Breast epithelium (tissue), 4 donors: ENCODE data around the gene BNC2. TPM values are rescaled to one million over a fixed set of nuclear protein-coding genes. Genes with fewer than 3 reads are reported as not detected.

Experiments used
- DNase-seq, 2 donors: peaks; one replicate each; pipeline ENCODE4 v3.0.0-alpha.2; 2019; ENCODE audit warnings: low spot score in 2 of 2
- H3K27ac ChIP-seq, 2 donors: fragments of 200-600 bp; sonication (generic) in 1 of 2; one replicate each; pipeline ENCODE4 v1.5.1; 2016 to 2019; ENCODE audit warnings: mild to moderate bottlenecking in 1 of 2
- H3K27me3 ChIP-seq, 2 donors: fragments of 200-600 bp; sonication (generic) in 1 of 2; one replicate each; pipeline versions ENCODE4 v1.5.1 to v1.6.0; 2017 to 2019; ENCODE audit warnings: control low read depth in 1 of 2, mild to moderate bottlenecking in 1 of 2
- H3K36me3 ChIP-seq: fragments of 200-600 bp; one replicate; pipeline ENCODE4 v1.5.1; 2019
- H3K4me1 ChIP-seq, 2 donors: fragments of 200-600 bp; sonication (generic); one replicate each; pipeline ENCODE4 v1.5.1; 2016 to 2019; ENCODE audit warnings: control low read depth in 1 of 2
- H3K4me3 ChIP-seq, 3 donors: fragments of 200-600 bp; sonication (generic); 1 replicate in 2 of 3; 2 replicates in 1 of 3; pipeline ENCODE4 v1.5.1; 2016 to 2019; ENCODE audit warnings: mild to moderate bottlenecking in 3 of 3, moderate library complexity in 2 of 3
- H3K9me3 ChIP-seq, 2 donors: fragments of 200-600 bp; sonication (generic) in 1 of 2; one replicate each; pipeline ENCODE4 v1.5.1; 2016 to 2019; ENCODE audit warnings: control low read depth in 1 of 2
- POLR2A ChIP-seq: fragments of 450-650 bp; IDR thresholded peaks from one replicate; pipeline ENCODE4 v1.6.1; 2016; ENCODE audit warnings: antibody characterized with exemption, mild to moderate bottlenecking, moderate library complexity
- POLR2AphosphoS5 ChIP-seq, 3 donors: sonication (generic); formaldehyde crosslinking; IDR thresholded peaks; one replicate each; pipeline ENCODE4 v1.6.1; 2017; ENCODE audit warnings: antibody characterized with exemption in 3 of 3
- intact Hi-C: fragments of 100-400 bp; cut with DNase I; formaldehyde crosslinking; loops from one replicate; pipeline ENCODE4 v1.15.1; 2023; ENCODE audit warnings: low total_unique reads
- total RNA-seq, 3 donors: library from RNA; depleted of rRNA; stranded (reverse); fragments of >200 nt; gene quantifications; one replicate each; pipeline ENCODE4 v1.1.0, GENCODE V29; 2016
- TF ChIP-seq, protein P1 (sequence below), 3 donors: fragments of 450-650 bp; IDR thresholded peaks; one replicate each; pipeline ENCODE4 v1.5.1; 2016 to 2017; ENCODE audit warnings: antibody characterized with exemption in 3 of 3, mild to moderate bottlenecking in 3 of 3, moderate library complexity in 3 of 3

The BNC2 gene
- total RNA-seq, 3 donors from 2014 or later: 15.8 to 21.1 (median 17.0) TPM

DNA sequence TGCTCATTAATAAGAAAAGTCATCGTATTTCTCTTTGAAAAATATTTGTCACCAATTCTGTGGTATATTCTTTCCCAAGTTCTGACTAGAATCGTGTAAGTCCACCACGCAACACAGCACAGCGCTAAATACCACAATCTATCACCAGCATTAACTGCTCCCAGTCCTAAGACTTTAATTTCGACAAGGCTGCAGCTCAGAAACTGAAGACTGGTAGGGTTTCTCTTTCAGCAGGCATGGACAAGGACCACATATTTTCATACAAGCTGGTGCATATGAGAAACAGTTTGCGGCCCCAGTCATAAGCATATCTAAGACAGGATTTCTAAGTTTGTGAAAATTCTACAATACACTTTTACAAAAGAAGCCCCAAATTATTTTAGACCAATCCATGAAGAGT lies 24.1 kb downstream of the BNC2 start:
- TF ChIP-seq POLR2A: no peak
- TF ChIP-seq POLR2AphosphoS5 (IDR thresholded peaks at IDR 0.05): no peak
- TF ChIP-seq, protein P1, sequence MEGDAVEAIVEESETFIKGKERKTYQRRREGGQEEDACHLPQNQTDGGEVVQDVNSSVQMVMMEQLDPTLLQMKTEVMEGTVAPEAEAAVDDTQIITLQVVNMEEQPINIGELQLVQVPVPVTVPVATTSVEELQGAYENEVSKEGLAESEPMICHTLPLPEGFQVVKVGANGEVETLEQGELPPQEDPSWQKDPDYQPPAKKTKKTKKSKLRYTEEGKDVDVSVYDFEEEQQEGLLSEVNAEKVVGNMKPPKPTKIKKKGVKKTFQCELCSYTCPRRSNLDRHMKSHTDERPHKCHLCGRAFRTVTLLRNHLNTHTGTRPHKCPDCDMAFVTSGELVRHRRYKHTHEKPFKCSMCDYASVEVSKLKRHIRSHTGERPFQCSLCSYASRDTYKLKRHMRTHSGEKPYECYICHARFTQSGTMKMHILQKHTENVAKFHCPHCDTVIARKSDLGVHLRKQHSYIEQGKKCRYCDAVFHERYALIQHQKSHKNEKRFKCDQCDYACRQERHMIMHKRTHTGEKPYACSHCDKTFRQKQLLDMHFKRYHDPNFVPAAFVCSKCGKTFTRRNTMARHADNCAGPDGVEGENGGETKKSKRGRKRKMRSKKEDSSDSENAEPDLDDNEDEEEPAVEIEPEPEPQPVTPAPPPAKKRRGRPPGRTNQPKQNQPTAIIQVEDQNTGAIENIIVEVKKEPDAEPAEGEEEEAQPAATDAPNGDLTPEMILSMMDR (IDR thresholded peaks at IDR 0.05): no peak
- H3K4me1 ChIP-seq: no peaks in the 10 kb centered on the region
- intact Hi-C loops: no loop called here
- no peaks in the 10 kb centered on the region for H3K36me3 ChIP-seq
- DNase-seq: no peak
- no peaks in the 10 kb centered on the region for H3K27me3 ChIP-seq
- no peak overlapping the region for H3K27ac ChIP-seq
- no peaks in the 10 kb centered on the region for H3K9me3 ChIP-seq
- H3K4me3 ChIP-seq: no peak overlapping the region

- Histone ChIP-seq H3K36me3 (no peaks in the 10 kb centered on the region), H3K4me1 (no peaks in the 10 kb centered on the region), H3K4me3 (no peak overlapping the region), H3K27me3 (no peaks in the 10 kb centered on the region), H3K27ac (no peak overlapping the region), H3K9me3 (no peaks in the 10 kb centered on the region)
- TF ChIP-seq, protein P1 (IDR thresholded peaks at IDR 0.05): no peak
- TF ChIP-seq POLR2AphosphoS5 (IDR thresholded peaks at IDR 0.05): no peak
- TF ChIP-seq POLR2A: no peak
- DNase-seq: no peak
- intact Hi-C loops: no loop called here
Measured at GRCh38 chr9:16834817-16835216, 35.7 kb downstream of the BNC2 start.

DNA sequence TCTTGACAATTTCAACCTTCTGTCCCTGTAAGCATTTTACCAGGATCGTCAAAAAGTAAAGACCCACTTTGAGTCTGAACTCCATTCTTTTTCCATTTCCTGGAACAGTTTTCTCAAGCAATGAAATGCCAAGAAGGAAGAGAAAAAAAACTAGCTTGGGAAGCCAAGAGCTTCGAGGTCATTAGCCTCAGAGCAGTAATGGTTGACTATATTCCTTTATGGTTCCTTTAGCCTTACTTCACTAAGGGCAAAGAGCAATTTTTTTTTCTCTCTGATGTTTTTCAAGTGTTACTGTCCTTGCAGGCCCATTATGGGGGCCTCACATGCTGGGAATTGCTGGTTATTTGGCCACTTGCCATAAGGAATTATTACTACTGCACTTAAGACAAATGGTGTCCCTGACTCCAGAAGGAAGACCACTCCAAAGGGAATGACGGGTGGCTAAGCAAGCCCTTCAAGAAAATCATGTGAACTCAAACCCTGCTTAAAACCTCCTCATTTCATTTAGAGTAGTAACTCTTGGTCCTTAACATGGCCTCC lies 37.1 kb downstream of the BNC2 start:
- no peaks in the 10 kb centered on the region for H3K4me1 ChIP-seq
- H3K4me3 ChIP-seq: no peak overlapping the region
- no peaks in the 10 kb centered on the region for H3K27me3 ChIP-seq
- H3K36me3 ChIP-seq: no peaks in the 10 kb centered on the region
- no peaks in the 10 kb centered on the region for H3K9me3 ChIP-seq
- TF ChIP-seq POLR2AphosphoS5 (IDR thresholded peaks at IDR 0.05) (no peak), POLR2A (no peak)
- TF ChIP-seq, protein P1 (IDR thresholded peaks at IDR 0.05): no peak
- no peak for DNase-seq
- intact Hi-C loops: no loop called here
- no peak overlapping the region for H3K27ac ChIP-seq

DNA sequence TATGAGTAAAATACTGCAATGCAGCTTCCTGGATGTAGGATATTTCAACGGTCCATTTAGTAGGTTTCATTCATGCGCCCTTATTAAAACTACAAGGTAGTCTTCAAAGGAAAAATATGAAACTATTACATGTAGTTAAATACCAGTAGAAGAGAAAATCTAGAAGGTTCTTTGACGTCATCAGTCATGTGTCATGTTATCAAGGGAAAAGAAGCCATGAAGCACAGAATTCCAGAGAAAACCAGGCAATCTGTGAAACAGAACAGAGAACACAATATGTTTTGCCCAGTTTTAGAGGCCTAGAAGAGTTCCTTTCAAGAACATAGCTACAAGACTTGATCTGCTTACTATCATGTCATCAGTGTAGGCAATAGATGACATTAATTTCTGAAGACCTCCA lies 38.4 kb downstream of the BNC2 start:
- intact Hi-C loops: no loop called here
- Histone ChIP-seq H3K4me1 (no peaks in the 10 kb centered on the region), H3K4me3 (no peak overlapping the region), H3K9me3 (no peaks in the 10 kb centered on the region), H3K27me3 (no peaks in the 10 kb centered on the region), H3K36me3 (no peaks in the 10 kb centered on the region), H3K27ac (no peak overlapping the region)
- no peak for TF ChIP-seq POLR2AphosphoS5 (IDR thresholded peaks at IDR 0.05)
- TF ChIP-seq, protein P1 (IDR thresholded peaks at IDR 0.05): no peak
- TF ChIP-seq POLR2A: no peak
- no peak for DNase-seq

GRCh38 chr9:16830806-16831205 lies 39.7 kb downstream of the BNC2 start:
- H3K9me3 ChIP-seq: no peaks in the 10 kb centered on the region
- no peak for DNase-seq
- no peak overlapping the region for H3K4me3 ChIP-seq
- no peaks in the 10 kb centered on the region for H3K27me3 ChIP-seq
- TF ChIP-seq POLR2A: no peak
- TF ChIP-seq, protein P1 (IDR thresholded peaks at IDR 0.05): no peak
- TF ChIP-seq POLR2AphosphoS5 (IDR thresholded peaks at IDR 0.05): no peak
- H3K36me3 ChIP-seq: no peaks in the 10 kb centered on the region
- H3K27ac ChIP-seq: no peak overlapping the region
- intact Hi-C loops: no loop called here
- no peaks in the 10 kb centered on the region for H3K4me1 ChIP-seq
